SK-N-SH (cell line): ENCODE measurements around the gene GYS1. TPM values are rescaled to one million over a fixed set of nuclear protein-coding genes. Genes with fewer than 3 reads are reported as not detected.

ENCODE experiments used
- CTCF ChIA-PET: fragments of 300-600, 350-600 bp; formaldehyde crosslinking; extraction: SDS; loops from one replicate; lab custom pipeline; 2021; lab: Yijun Ruan, JAX
- POLR2A ChIA-PET: fragments of 350-600 bp; sonication (Branson Sonifier 250); formaldehyde crosslinking; extraction: SDS; loops from one replicate; lab custom pipeline; 2020; ENCODE audit warnings: antibody characterized with exemption, inconsistent platforms; lab: Yijun Ruan, JAX
- DNase-seq: peaks from one replicate; pipeline ENCODE4 v3.0.0; 2012
- H2AFZ ChIP-seq: fragments of 200-600 bp; sonication (generic); 2 replicates; pipeline ENCODE4 v1.8.1; 2016; ENCODE audit warnings: antibody characterized with exemption, mild to moderate bottlenecking, low read depth
- H3F3A ChIP-seq: fragments of 200-600 bp; sonication (generic); replicated peaks from 2 replicates; pipeline ENCODE3; 2016; ENCODE audit warnings: antibody characterized with exemption, mild to moderate bottlenecking; ENCODE audit not compliant: insufficient read depth
- H3K27ac ChIP-seq, 2 experiments: fragments of 200-500 bp in 1 of 2; fragments of 200-600 bp in 1 of 2; sonication (Bioruptor generic) in 1 of 2; sonication (generic), shearing (Covaris generic) in 1 of 2; 2 replicates each; pipeline versions ENCODE4 v1.5.1 to v1.6.1; 2014 to 2016; ENCODE audit warnings: low read depth in 2 of 2, inconsistent platforms in 1 of 2, low read length in 1 of 2, mild to moderate bottlenecking in 1 of 2, mixed read lengths in 1 of 2
- H3K27me3 ChIP-seq: fragments of 200-600 bp; sonication (generic), shearing (Covaris generic); 2 replicates; pipeline ENCODE4 v1.6.1; 2016; ENCODE audit warnings: mixed run types; ENCODE audit not compliant: insufficient read depth
- H3K36me3 ChIP-seq, 2 experiments: fragments of 200-500 bp in 1 of 2; fragments of 200-600 bp in 1 of 2; sonication (Bioruptor generic) in 1 of 2; sonication (generic) in 1 of 2; replicated peaks in 1 of 2; 2 replicates each; pipeline versions ENCODE3 to v1.5.1; 2014 to 2016; ENCODE audit warnings: low read length in 1 of 2, mild to moderate bottlenecking in 1 of 2; ENCODE audit not compliant: insufficient read depth in 2 of 2, control insufficient read depth in 1 of 2
- H3K4me1 ChIP-seq, 2 experiments: fragments of 200-500 bp in 1 of 2; fragments of 200-600 bp in 1 of 2; sonication (Bioruptor generic) in 1 of 2; sonication (generic), shearing (Covaris generic) in 1 of 2; 2 replicates each; pipeline versions ENCODE4 v1.5.1 to v1.6.1; 2014 to 2016; ENCODE audit warnings: low read depth in 1 of 2, low read length in 1 of 2, mixed run types in 1 of 2; ENCODE audit not compliant: insufficient read depth in 2 of 2, control insufficient read depth in 1 of 2
- H3K4me2 ChIP-seq: fragments of 200-600 bp; sonication (generic), shearing (Covaris generic); 2 replicates; pipeline ENCODE4 v1.6.1; 2017; ENCODE audit warnings: mixed run types
- H3K4me3 ChIP-seq, 2 experiments: fragments of 200-500 bp in 1 of 2; fragments of 200-600 bp in 1 of 2; sonication (Bioruptor generic) in 1 of 2; sonication (generic), shearing (Covaris generic) in 1 of 2; 2 replicates each; pipeline versions ENCODE4 v1.5.1 to v1.8.1; 2014 to 2016; ENCODE audit warnings: low read depth in 2 of 2, inconsistent platforms in 1 of 2, low read length in 1 of 2, mild to moderate bottlenecking in 1 of 2, mixed read lengths in 1 of 2, moderate library complexity in 1 of 2
- H3K79me2 ChIP-seq: fragments of 200-600 bp; sonication (generic); 2 replicates; pipeline ENCODE4 v1.8.1; 2017; ENCODE audit warnings: mild to moderate bottlenecking; ENCODE audit not compliant: insufficient read depth
- H3K9ac ChIP-seq: fragments of 200-600 bp; sonication (generic); 2 replicates; pipeline ENCODE4 v1.6.1; 2017; ENCODE audit warnings: mixed run types
- H3K9me2 ChIP-seq: fragments of 200-600 bp; sonication (generic); 2 replicates; pipeline ENCODE4 v1.6.1; 2017; ENCODE audit warnings: mixed run types
- H3K9me3 ChIP-seq: fragments of 200-600 bp; sonication (generic); 2 replicates; pipeline ENCODE4 v1.6.1; 2017; ENCODE audit warnings: mixed run types, mild to moderate bottlenecking, moderate library complexity
- H4K20me1 ChIP-seq: fragments of 200-600 bp; sonication (generic); 2 replicates; pipeline ENCODE4 v1.6.1; 2017; ENCODE audit warnings: mild to moderate bottlenecking, mixed run types; ENCODE audit not compliant: insufficient read depth
- CHD2 ChIP-seq: fragments of 150-350 bp; IDR thresholded peaks from 2 replicates; pipeline ENCODE4 v1.6.1; 2018; ENCODE audit warnings: low read length; ENCODE audit not compliant: partially characterized antibody
- ELF1 ChIP-seq: IDR thresholded peaks from 2 replicates; pipeline ENCODE4 v1.4.0; 2012
- EP300 ChIP-seq, 2 experiments: IDR thresholded peaks; 2 replicates each; pipeline versions ENCODE4 v1.4.0 to v1.6.1; 2012; ENCODE audit warnings: borderline replicate concordance in 1 of 2, low read depth in 1 of 2, low read length in 1 of 2
- FOSL2 ChIP-seq: IDR thresholded peaks from 2 replicates; pipeline ENCODE4 v1.4.0; 2012; ENCODE audit warnings: low read depth, mild to moderate bottlenecking, moderate library complexity, borderline replicate concordance
- FOXJ3 ChIP-seq: sonication (generic); formaldehyde crosslinking; IDR thresholded peaks from 2 replicates; pipeline ENCODE4 v1.5.1; 2020; ENCODE audit warnings: mild to moderate bottlenecking, missing genetic modification reagents
- FOXM1 ChIP-seq: IDR thresholded peaks from 2 replicates; pipeline ENCODE4 v1.4.0; 2012; ENCODE audit warnings: low read depth, mild to moderate bottlenecking
- JUND ChIP-seq: IDR thresholded peaks from 2 replicates; pipeline ENCODE4 v1.4.0; 2012
- MEF2A ChIP-seq: IDR thresholded peaks from 2 replicates; pipeline ENCODE4 v1.4.0; 2012; ENCODE audit warnings: low read depth, borderline replicate concordance
- MXI1 ChIP-seq: IDR thresholded peaks from 2 replicates; pipeline ENCODE4 v1.6.1; 2012; ENCODE audit warnings: mild to moderate bottlenecking, low read depth, low read length, improper control_type of control experiment
- NRF1 ChIP-seq: IDR thresholded peaks from 2 replicates; pipeline ENCODE4 v1.6.1; 2012; ENCODE audit warnings: low read depth, mild to moderate bottlenecking, low read length
- RXRA ChIP-seq: IDR thresholded peaks from 2 replicates; pipeline ENCODE4 v1.4.0; 2012; ENCODE audit warnings: low read depth, mild to moderate bottlenecking, borderline replicate concordance
- SIN3A ChIP-seq: IDR thresholded peaks from 2 replicates; pipeline ENCODE4 v1.6.1; 2012; ENCODE audit warnings: low read depth, mild to moderate bottlenecking, low read length, moderate library complexity, borderline replicate concordance
- SMC3 ChIP-seq: IDR thresholded peaks from 2 replicates; pipeline ENCODE4 v1.6.1; 2012; ENCODE audit warnings: low read depth, low read length, improper control_type of control experiment
- TCF12 ChIP-seq: IDR thresholded peaks from 2 replicates; pipeline ENCODE4 v1.4.0; 2012
- YY1 ChIP-seq: IDR thresholded peaks from 2 replicates; pipeline ENCODE4 v1.4.0; 2012; ENCODE audit warnings: low read depth, mild to moderate bottlenecking
- WGBS: methylation state at CpG from one replicate; pipeline ENCODE4 v1.1.6; 2017; ENCODE audit warnings: low lambda C conversion rate; 5-methylcytosine and 5-hydroxymethylcytosine counted together
- polyA plus RNA-seq, 3 experiments: library from polyadenylated mRNA; depleted of rRNA; stranded (reverse); fragments of >200 nt; gene quantifications; 2 replicates each; pipeline ENCODE4 v1.2.3, GENCODE V29; 2012
- TF ChIP-seq, protein P1 (sequence below): fragments of 200-600 bp; sonication (generic); IDR thresholded peaks from 2 replicates; pipeline ENCODE4 v1.6.1; 2017; ENCODE audit warnings: antibody characterized with exemption, mild to moderate bottlenecking, moderate library complexity
- TF ChIP-seq, protein P2 (sequence below): IDR thresholded peaks from 2 replicates; pipeline ENCODE4 v1.4.0; 2012; ENCODE audit warnings: low read depth, borderline replicate concordance

GYS1 gene
- polyA plus RNA-seq, 1 of the 3 experiments (the other 2 are of a cell fraction): 25.3 TPM

DNA sequence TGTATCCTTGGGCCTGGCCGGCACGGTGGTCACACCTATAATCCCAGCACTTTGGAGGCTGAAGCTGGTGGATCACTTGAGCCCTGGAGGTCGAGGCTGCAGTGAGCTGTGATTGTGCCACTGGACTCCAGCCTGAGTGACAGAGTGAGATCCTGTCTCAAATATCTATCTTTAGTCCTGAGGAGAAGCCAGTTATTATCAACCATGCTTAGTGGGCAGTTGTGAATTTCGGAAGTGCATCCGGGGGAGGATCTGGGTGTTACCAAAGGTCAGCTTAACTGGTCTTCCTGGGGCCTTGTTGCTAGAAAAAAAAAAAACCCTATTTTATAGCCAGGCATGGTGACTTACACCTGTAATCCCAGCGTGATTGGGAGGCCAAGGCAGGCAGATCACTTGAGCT lies 50.0 kb downstream of the GYS1 start:
- H3K36me3 ChIP-seq: no peaks in the 10 kb centered on the region
- no peak overlapping the region for H3K9ac ChIP-seq
- H3K79me2 ChIP-seq: no peaks in the 10 kb centered on the region
- no peaks in the 10 kb centered on the region for H3K27me3 ChIP-seq
- no peaks in the 10 kb centered on the region for H4K20me1 ChIP-seq
- H3K27ac ChIP-seq: no peak overlapping the region
- no peaks in the 10 kb centered on the region for H3K9me2 ChIP-seq
- TF ChIP-seq RXRA (no peak), SMC3 (no peak), SIN3A (no peak), CHD2 (no peak), FOXM1 (no peak), NRF1 (no peak), MEF2A (no peak), MXI1 (no peak), FOXJ3 (CRISPR knock-in tag) (no peak), EP300 (IDR thresholded peaks at IDR 0.05; ENCODE audit: borderline replicate concordance in 1 of 2, low read depth in 1 of 2, low read length in 1 of 2) (no peak), FOSL2 (no peak), ELF1 (no peak), TCF12 (no peak)
- TF ChIP-seq, protein P1, sequence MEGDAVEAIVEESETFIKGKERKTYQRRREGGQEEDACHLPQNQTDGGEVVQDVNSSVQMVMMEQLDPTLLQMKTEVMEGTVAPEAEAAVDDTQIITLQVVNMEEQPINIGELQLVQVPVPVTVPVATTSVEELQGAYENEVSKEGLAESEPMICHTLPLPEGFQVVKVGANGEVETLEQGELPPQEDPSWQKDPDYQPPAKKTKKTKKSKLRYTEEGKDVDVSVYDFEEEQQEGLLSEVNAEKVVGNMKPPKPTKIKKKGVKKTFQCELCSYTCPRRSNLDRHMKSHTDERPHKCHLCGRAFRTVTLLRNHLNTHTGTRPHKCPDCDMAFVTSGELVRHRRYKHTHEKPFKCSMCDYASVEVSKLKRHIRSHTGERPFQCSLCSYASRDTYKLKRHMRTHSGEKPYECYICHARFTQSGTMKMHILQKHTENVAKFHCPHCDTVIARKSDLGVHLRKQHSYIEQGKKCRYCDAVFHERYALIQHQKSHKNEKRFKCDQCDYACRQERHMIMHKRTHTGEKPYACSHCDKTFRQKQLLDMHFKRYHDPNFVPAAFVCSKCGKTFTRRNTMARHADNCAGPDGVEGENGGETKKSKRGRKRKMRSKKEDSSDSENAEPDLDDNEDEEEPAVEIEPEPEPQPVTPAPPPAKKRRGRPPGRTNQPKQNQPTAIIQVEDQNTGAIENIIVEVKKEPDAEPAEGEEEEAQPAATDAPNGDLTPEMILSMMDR: no peak
- H3K9me3 ChIP-seq: no peaks in the 10 kb centered on the region
- H3K4me1 ChIP-seq: no peaks in the 10 kb centered on the region
- no peaks in the 10 kb centered on the region for H3F3A ChIP-seq
- POLR2A ChIA-PET: no interaction called here
- WGBS: 84% methylated on average over 6 of the region's 6 CpGs
- no peak overlapping the region for H3K4me2 ChIP-seq
- no peak overlapping the region for H3K4me3 ChIP-seq
- no peak overlapping the region for H2AFZ ChIP-seq
- no peak for DNase-seq
- CTCF ChIA-PET: interaction anchor here (0.7 to 1.2 kb wide), 2 partner anchors 23 to 256 kb away, joined by 3 read pairs; no protein-coding TSS in a partner anchor

DNA sequence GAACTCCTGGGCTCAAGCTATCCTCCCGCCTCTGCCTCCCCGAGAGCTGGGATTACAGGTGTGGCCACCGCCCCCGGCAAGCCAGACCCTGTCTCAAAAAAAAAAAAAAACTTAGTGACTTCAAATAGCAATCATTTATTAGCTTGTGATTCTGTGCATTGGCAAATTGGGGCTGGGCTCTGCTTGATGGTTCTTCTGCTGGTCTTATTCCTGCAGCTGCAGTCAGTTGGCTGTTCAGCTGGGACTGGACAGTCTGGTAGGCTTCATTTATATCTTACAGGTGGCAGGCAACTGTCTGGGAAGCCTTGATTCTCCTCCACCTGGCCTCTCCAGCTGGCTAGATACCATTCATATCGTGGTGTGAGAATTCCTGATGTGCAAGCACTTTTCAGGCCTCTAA lies 52.2 kb downstream of the GYS1 start:
- H3F3A ChIP-seq: no peaks in the 10 kb centered on the region
- no peak overlapping the region for H3K9ac ChIP-seq
- no peak for DNase-seq
- H3K27ac ChIP-seq: no peak overlapping the region
- H2AFZ ChIP-seq: no peak overlapping the region
- H4K20me1 ChIP-seq: no peaks in the 10 kb centered on the region
- TF ChIP-seq, protein P2, sequence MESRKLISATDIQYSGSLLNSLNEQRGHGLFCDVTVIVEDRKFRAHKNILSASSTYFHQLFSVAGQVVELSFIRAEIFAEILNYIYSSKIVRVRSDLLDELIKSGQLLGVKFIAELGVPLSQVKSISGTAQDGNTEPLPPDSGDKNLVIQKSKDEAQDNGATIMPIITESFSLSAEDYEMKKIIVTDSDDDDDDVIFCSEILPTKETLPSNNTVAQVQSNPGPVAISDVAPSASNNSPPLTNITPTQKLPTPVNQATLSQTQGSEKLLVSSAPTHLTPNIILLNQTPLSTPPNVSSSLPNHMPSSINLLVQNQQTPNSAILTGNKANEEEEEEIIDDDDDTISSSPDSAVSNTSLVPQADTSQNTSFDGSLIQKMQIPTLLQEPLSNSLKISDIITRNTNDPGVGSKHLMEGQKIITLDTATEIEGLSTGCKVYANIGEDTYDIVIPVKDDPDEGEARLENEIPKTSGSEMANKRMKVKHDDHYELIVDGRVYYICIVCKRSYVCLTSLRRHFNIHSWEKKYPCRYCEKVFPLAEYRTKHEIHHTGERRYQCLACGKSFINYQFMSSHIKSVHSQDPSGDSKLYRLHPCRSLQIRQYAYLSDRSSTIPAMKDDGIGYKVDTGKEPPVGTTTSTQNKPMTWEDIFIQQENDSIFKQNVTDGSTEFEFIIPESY: no peak
- TF ChIP-seq, protein P1: no peak
- TF ChIP-seq YY1: no peak
- no peak for TF ChIP-seq MEF2A
- TF ChIP-seq JUND: no peak
- TF ChIP-seq ELF1: no peak
- TF ChIP-seq FOSL2: no peak
- 86% methylated on average over 5 of the region's 5 CpGs for WGBS
- no peaks in the 10 kb centered on the region for H3K9me3 ChIP-seq
- CTCF ChIA-PET: interaction anchor here (0.9 to 1.2 kb wide), 3 partner anchors 52 to 153 kb away, joined by 3 to 4 read pairs (median 4); partner anchors contain the start of genes GYS1 and RUVBL2
- no peaks in the 10 kb centered on the region for H3K4me1 ChIP-seq
- H3K4me3 ChIP-seq: no peak overlapping the region
- no peaks in the 10 kb centered on the region for H3K79me2 ChIP-seq
- H3K27me3 ChIP-seq: no peaks in the 10 kb centered on the region
- H3K36me3 ChIP-seq: no peaks in the 10 kb centered on the region
- no peak overlapping the region for H3K4me2 ChIP-seq
- no peaks in the 10 kb centered on the region for H3K9me2 ChIP-seq
- POLR2A ChIA-PET: no interaction called here
